NCI-H1436 (cell line): ENCODE results near the gene ICAM1.
A peak's percentile ranks its signal among the peaks of the same experiment; 100 is the strongest.
"Not testable (repeated sequence)": the region's sequence is repeated elsewhere in the genome, so short reads cannot be mapped to it uniquely, and the experiment has no call there.

ENCODE experiments used
- DNase-seq: peaks from one replicate; lab custom pipeline; 2025; lab: John Stamatoyannopoulos, UW

ICAM1 gene, protein sequence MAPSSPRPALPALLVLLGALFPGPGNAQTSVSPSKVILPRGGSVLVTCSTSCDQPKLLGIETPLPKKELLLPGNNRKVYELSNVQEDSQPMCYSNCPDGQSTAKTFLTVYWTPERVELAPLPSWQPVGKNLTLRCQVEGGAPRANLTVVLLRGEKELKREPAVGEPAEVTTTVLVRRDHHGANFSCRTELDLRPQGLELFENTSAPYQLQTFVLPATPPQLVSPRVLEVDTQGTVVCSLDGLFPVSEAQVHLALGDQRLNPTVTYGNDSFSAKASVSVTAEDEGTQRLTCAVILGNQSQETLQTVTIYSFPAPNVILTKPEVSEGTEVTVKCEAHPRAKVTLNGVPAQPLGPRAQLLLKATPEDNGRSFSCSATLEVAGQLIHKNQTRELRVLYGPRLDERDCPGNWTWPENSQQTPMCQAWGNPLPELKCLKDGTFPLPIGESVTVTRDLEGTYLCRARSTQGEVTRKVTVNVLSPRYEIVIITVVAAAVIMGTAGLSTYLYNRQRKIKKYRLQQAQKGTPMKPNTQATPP

DNA sequence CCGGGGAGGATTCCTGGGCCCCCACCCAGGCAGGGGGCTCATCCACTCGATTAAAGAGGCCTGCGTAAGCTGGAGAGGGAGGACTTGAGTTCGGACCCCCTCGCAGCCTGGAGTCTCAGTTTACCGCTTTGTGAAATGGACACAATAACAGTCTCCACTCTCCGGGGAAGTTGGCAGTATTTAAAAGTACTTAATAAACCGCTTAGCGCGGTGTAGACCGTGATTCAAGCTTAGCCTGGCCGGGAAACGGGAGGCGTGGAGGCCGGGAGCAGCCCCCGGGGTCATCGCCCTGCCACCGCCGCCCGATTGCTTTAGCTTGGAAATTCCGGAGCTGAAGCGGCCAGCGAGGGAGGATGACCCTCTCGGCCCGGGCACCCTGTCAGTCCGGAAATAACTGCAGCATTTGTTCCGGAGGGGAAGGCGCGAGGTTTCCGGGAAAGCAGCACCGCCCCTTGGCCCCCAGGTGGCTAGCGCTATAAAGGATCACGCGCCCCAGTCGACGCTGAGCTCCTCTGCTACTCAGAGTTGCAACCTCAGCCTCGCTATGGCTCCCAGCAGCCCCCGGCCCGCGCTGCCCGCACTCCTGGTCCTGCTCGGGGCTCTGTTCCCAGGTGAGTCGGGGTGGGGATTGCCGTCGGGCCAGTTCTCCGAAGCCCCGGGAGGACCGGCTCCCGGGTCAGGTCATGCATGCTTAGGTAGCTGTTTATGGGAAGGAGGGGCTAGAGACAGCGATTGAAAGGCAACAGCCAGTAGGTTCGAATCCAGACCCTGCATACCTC lies at the start of gene ICAM1:
Gene ICAM1 (plus strand): TSS at position 505 of the 779 bp plus-strand sequence. CDS start 40 bp downstream, at position 545.
- no peak for DNase-seq

DNA sequence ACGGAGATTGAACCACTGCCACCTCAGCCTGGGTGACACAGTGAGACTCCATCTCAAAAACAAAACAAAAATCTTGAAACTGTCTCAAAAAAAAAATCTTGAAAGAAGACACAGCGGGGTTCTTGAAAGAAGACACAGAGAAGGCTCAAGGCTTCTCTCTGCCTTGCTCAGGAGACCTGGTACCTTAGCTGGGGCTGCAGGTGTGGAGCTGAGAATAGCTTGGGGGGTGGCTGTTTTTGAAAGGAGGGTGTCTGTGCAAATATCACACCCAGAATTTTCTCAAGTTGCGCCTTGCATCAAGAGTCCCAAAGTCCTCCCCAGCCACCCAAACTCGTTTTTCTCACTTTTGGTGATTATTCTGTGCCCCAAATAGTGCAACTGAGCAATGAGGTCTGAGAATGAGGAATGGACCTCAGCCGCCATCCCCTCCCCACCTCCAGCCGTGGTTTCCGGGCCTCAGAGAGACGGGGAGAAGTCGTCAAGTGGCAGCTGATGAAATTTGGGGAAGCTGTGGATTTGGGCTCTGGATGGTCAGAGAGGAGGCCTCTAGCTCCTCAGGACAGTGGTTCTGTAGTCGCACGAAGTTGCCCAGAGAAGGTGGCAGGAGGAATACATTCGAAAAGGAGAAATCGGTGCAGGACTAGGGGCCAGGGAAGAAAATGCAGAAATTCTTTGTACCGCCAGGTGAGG lies 48.6 kb upstream of the ICAM1 start:
- DNase-seq = no peak

DNA sequence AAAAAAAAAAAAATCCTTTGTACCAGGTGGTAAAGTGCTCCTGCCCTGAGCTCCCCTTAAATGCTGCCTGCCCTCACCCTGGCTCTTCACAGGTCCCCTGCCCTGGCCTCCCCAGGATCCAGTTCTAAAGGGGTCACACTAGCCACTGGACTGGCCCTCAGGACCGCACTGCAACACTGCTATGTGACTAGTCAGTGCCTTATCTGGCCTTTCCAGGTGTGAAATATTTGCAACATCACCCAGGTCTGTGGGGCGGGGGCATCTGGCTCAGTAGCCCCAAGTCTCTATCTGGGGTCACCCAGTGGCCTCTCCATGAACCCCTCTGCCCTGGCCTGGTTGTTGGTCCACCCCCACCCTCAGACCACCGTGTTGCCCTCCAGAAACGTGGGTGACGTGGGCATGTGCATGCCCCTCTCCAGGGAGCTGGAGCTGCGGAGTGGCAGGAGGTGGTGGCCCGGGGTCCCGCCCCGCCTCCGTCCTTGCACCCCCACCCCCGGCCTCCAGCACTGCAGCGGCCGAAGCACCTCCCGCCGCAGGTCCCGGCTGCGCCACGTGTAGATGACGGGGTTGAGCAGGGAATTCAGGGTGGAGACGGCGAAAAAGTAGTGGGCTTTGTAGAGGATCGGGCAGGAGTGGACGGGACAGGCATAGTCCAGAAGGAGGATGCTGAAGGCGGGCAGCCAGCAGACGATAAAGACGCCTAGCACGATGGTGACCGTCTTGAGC lies 47.3 kb upstream of the ICAM1 start:
- no peak for DNase-seq

DNA sequence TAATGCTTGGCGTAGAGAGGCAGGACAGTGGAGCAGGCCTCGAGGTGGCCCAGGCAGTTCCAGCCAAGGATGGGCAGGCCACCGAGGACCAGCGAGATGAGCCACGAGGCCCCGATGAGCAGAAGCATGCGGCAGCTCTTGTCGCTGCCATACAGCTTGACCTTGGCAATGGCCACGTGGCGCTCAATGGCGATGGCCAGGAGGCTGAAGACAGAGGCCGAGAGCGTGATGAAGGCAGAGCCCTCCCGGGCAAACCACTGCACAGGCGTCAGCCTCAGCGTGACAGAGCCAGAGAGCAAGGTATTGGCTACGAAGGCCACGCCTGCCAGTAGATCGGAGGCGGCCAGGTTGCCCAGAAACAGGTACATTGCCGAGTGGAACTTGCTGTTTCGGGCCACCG lies 46.6 kb upstream of the ICAM1 start:
- no peak for DNase-seq

DNA sequence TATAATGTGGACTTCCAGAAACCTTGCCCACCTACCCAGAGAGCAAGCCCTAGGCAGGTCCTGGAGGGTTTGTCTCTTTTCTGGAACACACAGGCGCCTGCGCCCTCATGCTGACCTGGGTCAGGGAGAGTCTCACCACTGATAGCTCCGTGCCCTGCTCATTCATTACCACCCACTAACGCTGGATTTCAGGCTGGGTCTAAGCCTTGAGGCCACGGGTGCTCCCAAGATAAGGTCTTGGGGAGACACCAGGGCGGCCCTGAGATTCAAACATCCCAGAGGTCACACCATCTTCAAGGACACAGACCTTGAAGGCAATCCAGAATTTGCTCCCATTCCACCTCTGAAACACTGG lies 44.9 kb upstream of the ICAM1 start:
- DNase-seq = no peak

DNA sequence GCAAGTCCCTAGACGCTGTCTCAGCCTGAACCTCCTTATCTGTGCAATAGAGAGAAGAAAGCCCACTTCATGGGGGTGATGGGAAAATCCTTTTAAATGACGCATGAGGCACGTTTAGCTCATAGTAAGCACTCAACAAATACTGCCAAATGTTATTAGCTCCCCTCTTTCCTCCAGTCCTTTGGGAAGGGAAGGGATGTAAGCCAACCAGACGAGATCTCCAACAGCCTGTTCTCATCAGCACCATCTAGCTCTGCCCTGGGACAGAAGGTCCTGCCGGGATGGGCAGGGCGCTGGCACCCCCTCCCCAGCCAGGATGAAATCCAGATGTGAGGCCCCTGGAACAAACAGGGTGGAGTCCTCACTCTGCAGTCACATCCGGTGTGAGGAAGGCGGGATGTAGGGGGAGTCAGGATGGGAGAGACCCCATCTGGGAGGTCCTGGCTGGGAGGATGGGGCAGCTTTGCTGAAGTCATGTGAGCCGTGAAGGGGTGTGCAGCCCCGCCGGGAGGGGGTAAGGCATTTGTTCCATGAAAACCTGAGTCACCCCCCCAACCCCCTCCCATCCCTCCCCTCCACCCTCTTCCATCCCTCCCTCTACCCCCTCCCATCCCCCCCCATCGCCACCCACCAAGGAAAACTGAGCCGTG lies 44.4 kb upstream of the ICAM1 start:
- DNase-seq = no peak

DNA sequence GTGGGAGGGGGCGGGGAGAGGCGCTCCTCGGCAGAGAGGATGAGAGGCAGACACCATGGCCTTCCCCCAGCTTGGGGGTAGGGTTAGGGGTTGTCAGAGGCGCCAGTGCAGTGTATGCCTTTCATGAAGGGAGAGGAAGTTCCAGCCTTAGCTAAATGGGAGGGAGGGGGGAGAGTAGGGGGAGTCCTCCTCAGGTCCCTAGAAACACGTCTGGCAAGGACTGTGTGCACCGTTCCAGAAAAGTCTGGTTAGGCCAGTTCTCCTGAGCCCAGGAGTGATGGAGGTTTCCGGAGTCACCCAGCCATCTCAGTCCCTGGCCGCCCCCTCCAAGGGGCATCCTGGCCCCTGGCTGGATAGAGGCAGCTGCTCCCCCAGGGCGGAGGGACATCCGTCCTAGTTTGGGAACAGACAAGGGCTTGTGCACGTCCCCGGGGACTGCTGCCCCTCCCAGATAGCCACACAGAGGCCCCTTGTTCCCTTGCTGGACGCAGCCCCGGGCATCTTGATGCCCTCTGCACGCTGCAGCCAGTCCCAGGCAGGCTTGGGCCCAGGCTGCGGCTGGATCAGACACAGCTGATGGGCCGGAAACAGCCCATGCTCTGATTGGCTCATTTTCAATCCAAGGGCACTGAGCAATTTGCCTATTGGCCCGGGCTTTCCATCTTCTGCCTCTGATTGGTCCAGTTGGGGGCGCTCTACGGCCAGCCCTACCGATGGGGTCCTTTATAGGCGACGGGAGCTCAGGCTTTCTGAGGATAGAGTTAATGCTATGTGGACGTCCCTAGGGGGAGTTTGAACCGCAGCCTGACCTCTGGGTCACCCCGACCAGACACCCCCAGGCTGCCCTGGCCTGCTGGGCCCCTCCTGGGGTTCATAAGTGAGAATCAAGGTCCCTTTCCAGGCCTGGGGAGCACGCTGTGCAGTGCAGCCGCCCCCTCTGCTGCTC lies 43.6 kb upstream of the ICAM1 start:
- DNase-seq = no peak

DNA sequence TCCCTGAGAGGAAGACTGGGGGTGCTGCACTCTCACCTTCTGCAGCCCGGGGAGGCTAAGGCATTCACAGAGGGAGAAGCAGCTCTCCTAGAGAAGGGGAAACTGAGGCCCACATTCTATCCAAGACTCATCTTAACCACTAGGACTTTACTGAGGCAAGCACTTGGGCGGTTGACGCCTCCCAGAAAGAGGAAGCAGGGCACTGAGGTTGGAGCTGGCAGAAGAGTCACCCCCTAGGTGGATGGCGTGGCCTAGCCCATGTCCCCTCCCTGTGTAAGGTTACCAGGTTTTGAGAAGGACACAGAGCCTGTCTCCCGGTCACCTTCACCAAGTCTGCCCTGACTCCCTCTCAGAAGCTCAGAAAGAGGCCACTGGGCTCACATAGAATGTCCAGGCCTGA lies 42.5 kb upstream of the ICAM1 start:
- no peak for DNase-seq

DNA sequence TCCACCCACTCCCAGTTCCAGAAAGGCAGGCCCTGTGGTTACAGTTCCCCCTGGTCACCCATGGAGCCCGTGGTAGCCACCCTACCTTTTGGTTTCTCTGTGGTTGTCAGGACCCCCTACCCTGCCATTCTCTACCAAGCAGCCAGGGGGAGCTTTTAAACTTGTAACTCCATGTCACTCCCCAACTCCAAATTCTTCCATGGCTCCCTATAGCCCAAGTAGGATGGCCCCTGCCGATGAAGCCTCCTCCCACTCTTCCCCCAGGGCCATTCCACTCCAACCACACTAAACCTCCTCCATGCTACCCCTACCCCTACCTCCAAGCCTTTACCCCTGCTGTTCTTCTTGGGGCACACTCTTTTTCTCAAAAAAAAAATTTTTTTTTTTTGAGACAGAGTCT lies 42.0 kb upstream of the ICAM1 start:
- DNase-seq = peak; percentile 46

DNA sequence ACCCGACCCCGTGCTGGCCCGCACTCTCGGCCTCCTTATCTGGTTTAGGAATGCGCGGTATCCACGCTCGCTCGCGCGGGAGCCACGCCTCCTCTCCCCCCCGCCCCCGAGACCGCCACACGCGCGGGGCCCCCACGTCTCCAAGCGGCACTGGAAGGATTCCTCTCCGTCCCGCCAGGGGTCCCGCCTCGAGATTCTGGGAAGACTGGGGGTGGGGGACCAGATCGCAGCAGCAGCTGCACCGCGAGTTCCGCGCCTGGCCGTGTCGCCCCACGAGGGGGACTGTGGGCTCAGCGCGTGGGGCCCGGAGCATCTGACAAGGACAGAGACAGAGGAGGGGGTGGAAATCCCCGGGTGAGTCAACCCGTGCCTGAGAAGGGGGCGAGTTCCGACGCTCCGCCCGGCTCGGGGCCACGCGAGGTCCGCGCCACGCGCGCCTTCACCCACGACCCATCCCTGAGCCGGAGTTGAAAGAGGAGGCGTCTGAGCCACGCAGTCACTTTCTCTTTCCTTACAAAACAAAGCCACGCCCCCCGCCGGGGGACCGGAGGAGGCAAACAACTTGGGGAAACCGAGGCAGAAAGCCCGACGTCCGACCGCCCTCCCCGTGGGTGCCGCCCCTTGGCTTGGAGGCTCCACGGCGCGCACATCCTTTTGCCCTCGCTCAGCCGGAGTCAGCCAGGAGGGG lies 40.6 kb upstream of the ICAM1 start:
- no peak for DNase-seq

DNA sequence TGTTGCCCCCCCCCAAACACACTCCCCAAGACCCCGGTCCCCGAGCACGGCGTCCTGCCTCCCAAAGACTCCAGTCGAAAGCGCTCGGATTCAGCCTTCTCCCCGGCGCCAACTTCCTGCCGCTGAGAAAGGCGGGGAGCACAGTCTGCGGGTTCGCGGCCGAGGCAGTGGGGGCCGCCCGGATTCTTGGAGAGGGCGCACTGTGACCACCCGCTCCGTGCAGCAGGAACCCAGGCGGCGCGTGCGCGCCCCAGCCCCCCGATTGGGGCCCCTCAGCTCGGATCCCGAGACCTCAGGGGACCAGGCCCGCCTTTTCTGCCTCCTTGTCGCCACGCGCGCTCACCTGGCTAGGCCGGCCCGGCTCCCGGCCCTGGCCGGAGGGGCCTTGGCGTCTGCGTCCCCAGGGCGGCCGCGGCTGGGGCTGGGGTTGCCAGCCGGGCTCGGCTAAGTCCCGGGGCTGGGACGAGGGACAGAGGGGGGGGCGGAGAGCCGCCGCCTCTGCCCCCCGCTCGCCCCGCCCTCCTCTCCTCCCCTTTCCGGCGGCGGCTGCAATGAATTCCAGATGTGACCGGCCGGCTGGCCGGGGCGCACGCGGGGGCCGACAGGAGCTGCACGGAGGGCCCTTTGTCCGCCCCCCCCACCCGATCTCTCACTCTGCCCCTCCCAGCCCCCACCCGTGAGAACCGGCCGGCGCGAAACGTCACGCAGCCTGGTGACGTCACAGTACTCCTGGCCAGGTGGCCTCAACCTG lies 39.9 kb upstream of the ICAM1 start, which contains the start of gene S1PR2:
Gene S1PR2 (minus strand): TSS at position 471 of the 751 bp plus-strand sequence. CDS start 6,426 bp downstream, outside the sequence.
- peak; percentile 75 for DNase-seq

DNA sequence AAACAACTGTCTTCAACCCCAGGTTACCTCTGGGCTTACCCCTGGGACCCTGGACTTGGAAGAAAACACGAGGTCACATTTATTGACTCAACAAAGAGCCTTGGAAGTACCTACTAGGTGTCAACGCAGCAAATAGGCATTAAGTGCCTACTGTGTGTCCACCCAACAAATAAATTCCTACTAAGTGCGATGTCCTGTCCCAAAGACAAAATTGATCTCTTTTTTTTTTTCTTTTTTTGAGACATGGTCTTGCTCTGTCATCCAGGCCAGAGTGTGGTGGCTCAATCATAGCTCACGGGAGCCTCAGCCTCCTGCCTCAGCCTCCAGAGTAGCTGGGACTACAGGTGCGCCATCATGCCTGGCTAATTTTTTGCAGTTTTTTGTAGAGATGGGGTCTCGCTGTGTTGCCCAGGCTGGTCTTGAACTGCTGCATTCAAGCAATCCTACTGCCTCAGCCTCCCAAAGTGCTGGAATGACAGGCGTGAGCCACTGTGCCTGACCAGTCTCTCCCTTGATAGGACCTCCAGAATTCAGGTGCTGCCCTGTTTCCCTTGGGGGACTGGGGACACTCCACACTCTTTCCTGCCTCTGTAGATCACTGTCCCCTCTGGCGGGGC lies 39.2 kb upstream of the ICAM1 start:
- DNase-seq = no peak

DNA sequence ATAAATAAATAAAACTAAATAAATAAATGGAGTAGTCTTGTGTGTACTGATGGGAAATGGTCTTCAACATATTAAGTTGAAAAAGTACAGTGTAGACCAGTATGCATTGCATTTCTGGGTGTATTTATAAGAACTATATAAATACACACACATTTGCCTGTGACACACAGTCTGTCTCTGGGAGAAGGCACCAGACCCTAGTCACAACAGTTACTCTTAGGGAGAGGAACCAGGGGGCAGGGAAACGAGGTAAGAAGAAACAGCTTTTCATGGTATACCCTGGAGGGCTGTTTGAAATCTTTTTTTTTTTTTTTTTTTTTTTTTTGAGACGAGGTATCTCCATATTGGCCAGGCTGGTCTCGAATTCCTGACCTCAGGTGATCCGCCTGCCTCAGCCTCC lies 37.0 kb upstream of the ICAM1 start:
- no peak for DNase-seq

DNA sequence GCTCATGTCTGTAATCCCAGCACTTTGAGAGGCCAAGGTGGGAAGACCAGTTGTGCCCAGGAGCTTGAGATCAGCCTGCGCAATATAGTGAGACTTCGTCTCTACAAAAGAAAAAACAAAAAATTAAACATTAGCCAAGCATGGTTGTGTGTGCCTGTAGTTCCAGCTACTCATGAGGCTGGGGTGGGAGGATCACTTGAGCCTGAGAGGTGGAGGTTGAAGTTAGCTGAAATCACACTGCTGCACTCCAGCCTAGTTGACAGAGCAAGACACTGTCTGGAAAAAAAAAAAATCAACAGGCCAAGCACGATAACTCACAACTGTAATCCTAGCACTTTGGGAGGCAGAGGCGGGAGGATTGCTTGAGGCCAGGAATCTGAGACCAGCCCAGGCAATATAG lies 35.9 kb upstream of the ICAM1 start:
- DNase-seq = no peak

DNA sequence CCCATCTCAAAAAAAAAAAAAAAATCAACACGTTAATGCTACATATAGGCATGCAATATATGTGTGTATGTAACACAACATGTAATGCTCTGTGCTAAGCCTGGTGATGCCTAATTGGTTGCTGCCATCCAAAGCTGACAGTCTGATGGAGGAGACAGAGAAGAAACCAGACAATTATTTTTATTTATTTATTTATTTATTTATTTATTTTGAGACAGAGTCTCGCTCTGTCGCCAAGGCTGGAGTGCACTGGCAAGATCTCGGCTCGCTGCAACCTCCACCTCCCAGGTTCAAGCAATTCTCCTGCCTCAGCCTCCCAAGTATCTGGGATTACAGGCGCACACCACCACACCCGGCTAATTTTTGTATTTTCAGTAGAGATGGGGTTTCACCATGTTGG lies 35.5 kb upstream of the ICAM1 start:
- DNase-seq = not testable (repeated sequence)

DNA sequence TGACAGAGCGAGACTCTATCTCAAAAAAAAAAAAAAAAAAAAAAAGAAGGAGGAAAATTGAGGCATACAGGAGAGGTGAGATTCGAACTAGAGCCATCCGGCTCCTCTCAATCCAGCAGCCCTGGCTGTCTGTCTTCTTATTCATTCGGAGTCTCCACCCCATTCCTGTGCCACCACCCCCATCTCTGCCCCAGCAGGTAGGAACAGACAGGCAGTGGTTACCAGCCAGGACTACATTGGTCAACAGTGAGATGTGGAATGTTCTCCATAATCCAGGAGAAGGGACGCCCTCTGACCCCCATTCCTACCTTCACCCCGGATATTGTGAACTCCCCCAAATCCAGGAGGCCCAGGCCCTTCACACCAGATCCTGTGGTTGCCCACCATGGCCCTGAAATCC lies 33.2 kb upstream of the ICAM1 start:
- DNase-seq = no peak

DNA sequence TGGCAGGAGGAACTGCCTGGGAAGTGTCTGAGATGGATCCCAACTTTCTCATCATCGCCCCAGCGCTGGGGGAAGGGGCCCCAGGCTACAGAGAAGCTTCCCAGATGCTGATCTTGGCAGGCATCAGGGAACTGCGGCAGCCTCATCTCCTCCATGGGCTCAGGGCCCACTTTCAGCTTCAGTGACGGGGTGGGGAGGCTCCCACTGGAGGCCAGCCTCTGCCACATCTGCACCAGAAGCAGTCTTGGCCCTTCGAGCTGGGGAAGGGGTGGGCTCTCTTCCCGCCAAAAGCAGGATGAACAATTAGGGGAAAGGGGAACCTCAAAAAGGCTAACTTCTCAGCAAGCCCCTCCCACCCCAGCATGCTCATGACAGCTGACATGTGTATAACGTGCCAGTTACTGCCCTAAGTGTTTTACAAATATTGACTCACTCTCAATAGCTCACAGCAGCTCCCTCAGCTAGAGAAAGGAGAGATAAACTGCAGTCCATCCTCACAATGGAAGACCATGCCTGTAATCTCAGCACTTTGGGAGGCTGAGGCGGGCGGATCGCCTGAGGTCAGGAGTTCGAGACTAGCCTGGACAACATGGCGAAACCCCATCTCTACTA lies 32.6 kb upstream of the ICAM1 start:
- peak; percentile 82 for DNase-seq
